ENCODE data around the gene KRTAP13-4. TPM values are rescaled to one million over a fixed set of nuclear protein-coding genes. Genes with fewer than 3 reads are reported as not detected.

The KRTAP13-4 gene
- total and polyA plus RNA-seq, 2 of the 8 experiments (the other 6 are each of a cell fraction or from before 2014, with no cell fraction given), result 1.2 TPM; not detected in 1

- Histone ChIP-seq H2BK5ac (ENCODE audit: low read depth, low read length) (no peak overlapping the region), H3K27me3 (replicated peaks in 1 of 4; ENCODE audit: control insufficient read depth in 3 of 4, extremely low read depth in 1 of 4, insufficient read depth in 3 of 4, low read length in 3 of 4) (no peaks in the 10 kb centered on the region), H2BK12ac (ENCODE audit: low read depth, low read length) (0 out of 2 replicates have a peak overlapping the region, but pooled peaks have one; percentile 72), H2BK120ac (replicated peaks; ENCODE audit: low read depth, low read length) (no peak overlapping the region), H4K20me1 (replicated peaks in 1 of 2; ENCODE audit: control insufficient read depth in 1 of 2, insufficient read depth in 2 of 2, low read length in 2 of 2) (no peaks in the 10 kb centered on the region), H3K23ac (ENCODE audit: insufficient read length) (no peak overlapping the region), H2AFZ (ENCODE audit: low read length) (no peak overlapping the region), H4K91ac (replicated peaks; ENCODE audit: insufficient read length, low read length) (no peak overlapping the region), H2AK5ac (ENCODE audit: low read depth, low read length) (no peak overlapping the region), H3K79me2 (ENCODE audit: control insufficient read depth in 1 of 2, insufficient read depth in 2 of 2, low read length in 2 of 2) (no peaks in the 10 kb centered on the region), H3K9me3 (ENCODE audit: insufficient read depth in 2 of 2, low read depth in 1 of 2, low read length in 1 of 2) (peaks cover 7 to 10% of the 10 kb centered on the region in 2 experiments; a peak in 3 of 4 replicates), H4K5ac (ENCODE audit: insufficient read length, low read depth, low read length) (no peak overlapping the region), H3K23me2 (ENCODE audit: low read depth, low read length) (no peaks in the 10 kb centered on the region), H3K4me1 (replicated peaks in 1 of 4; ENCODE audit: control insufficient read depth in 3 of 4, insufficient read depth in 4 of 4, low read length in 3 of 4) (peaks cover 2 to 15% (median 6%) of the 10 kb centered on the region in 4 experiments; a peak in 5 of 7 replicates), H3K18ac (ENCODE audit: extremely low read depth, low read length) (no peak overlapping the region), H3K36me3 (ENCODE audit: control insufficient read depth in 2 of 4, insufficient read depth in 4 of 4, low read length in 3 of 4) (no peaks in the 10 kb centered on the region), H3K9ac (replicated peaks in 1 of 4; ENCODE audit: extremely low read depth in 1 of 4, low read depth in 3 of 4, low read length in 3 of 4) (no peak overlapping the region), H4K8ac (ENCODE audit: extremely low read depth, insufficient read depth, low read length) (no peak overlapping the region), H3K4me2 (ENCODE audit: insufficient read depth in 1 of 2, low read depth in 2 of 2, low read length in 2 of 2) (peak overlapping the region in 1 of 2 experiments; percentile 21; a peak in 1 of 4 replicates), H3K79me1 (ENCODE audit: low read depth, low read length) (no peaks in the 10 kb centered on the region), H2BK20ac (ENCODE audit: low read length) (no peak overlapping the region), H2BK15ac (ENCODE audit: low read length) (no peak overlapping the region), H3K27ac (ENCODE audit: low read depth, low read length) (no peak overlapping the region), H3K56ac (replicated peaks; ENCODE audit: insufficient read length, low read depth, low read length) (no peak overlapping the region), H3K14ac (ENCODE audit: insufficient read length) (no peak overlapping the region), H3K4me3 (ENCODE audit: extremely low read depth in 1 of 4, insufficient read depth in 2 of 4, low read depth in 3 of 4, low read length in 4 of 4) (no peak overlapping the region), H3K4ac (replicated peaks; ENCODE audit: insufficient read length, low read depth, low read length) (no peak overlapping the region)
- WGBS, 2 experiments (ENCODE audit: extremely low coverage in 1 of 2, insufficient coverage in 1 of 2, insufficient read length in 1 of 2, insufficient replicate concordance in 2 of 2, low coverage in 1 of 2, low lambda C conversion rate in 2 of 2, missing lambda C conversion rate in 1 of 2), result 16% methylated on average over 3 of the region's 3 CpGs; no CpG with 5 or more reads in 1 of the 2 experiments
- peak; percentile 90 for FAIRE-seq
- CTCF ChIA-PET (ENCODE audit: partially characterized antibody), result interaction anchor here (1.7 kb wide), 1 partner anchor 37 kb away, joined by 5 read pairs; no protein-coding TSS in a partner anchor
- DNase-seq (ENCODE audit: low read depth in 1 of 2, low spot score in 2 of 2), result peak in 1 of 2 experiments; percentile 43
- POLR2A ChIA-PET (ENCODE audit: partially characterized antibody), result no interaction called here
- TF ChIP-seq RNF2 (IDR thresholded peaks at IDR 0.05; ENCODE audit: borderline replicate concordance, low read depth, low read length, missing control alignments, poor library complexity, severe bottlenecking) (no peak), TAF7 (optimal IDR thresholded peaks at IDR 0.05; ENCODE audit: borderline replicate concordance, low read depth, low read length) (no peak), SIRT6 (IDR thresholded peaks at IDR 0.05; ENCODE audit: low read length) (no peak), BACH1 (IDR thresholded peaks at IDR 0.05; ENCODE audit: low read length) (no peak), YY1 (IDR thresholded peaks at IDR 0.05; ENCODE audit: low read depth, low read length) (0 out of 2 replicates have a peak, but pooled peaks have one; percentile 24), POLR2AphosphoS5 (IDR thresholded peaks at IDR 0.05; ENCODE audit: low read depth, low read length) (no peak), GTF2F1 (IDR thresholded peaks at IDR 0.05; ENCODE audit: borderline replicate concordance, low read depth, low read length) (no peak), HDAC2 (IDR thresholded peaks at IDR 0.05; ENCODE audit: borderline replicate concordance in 1 of 2, low read depth in 2 of 2, low read length in 2 of 2) (no peak; a peak in 1 of 4 replicates), CREB1 (IDR thresholded peaks at IDR 0.05) (no peak), NANOG (IDR thresholded peaks at IDR 0.05; ENCODE audit: insufficient read depth, low read depth, low read length, poor library complexity, severe bottlenecking) (peak; percentile 31), TEAD4 (IDR thresholded peaks at IDR 0.05; ENCODE audit: low read depth, low read length) (peak; percentile 88), SP1 (IDR thresholded peaks at IDR 0.05; ENCODE audit: low read depth, low read length) (peak; percentile 58; the same call in 1 of the 2 replicates), CBX5 (IDR thresholded peaks at IDR 0.05; ENCODE audit: low read depth, low read length) (no peak), RXRA (IDR thresholded peaks at IDR 0.05; ENCODE audit: insufficient read depth, low read depth, low read length) (no peak)
Observed at GRCh38 chr21:30426731-30427130, 3.3 kb upstream of the KRTAP13-4 start.

All from H1 (cell line).